ENCODE results near the gene BMERB1.
"Not testable (repeated sequence)": the region's sequence is repeated elsewhere in the genome, so short reads cannot be mapped to it uniquely, and the experiment has no call there.

The BMERB1 gene

GRCh38 chr16:15434425-15435215 is at the start of gene BMERB1:
Gene BMERB1, plus strand, starts transcription at chr16:15434588. Its CDS starts 66 bp downstream, at chr16:15434654.
- DNase-seq (ENCODE audit: low read depth, low spot score), result no peak

- not testable (repeated sequence) for DNase-seq (ENCODE audit: low read depth, low spot score)
Measured at GRCh38 chr16:15388060-15388459, 46.3 kb upstream of the BMERB1 start.

GRCh38 chr16:15389916-15390315 is 44.5 kb upstream of the BMERB1 start:
- not testable (repeated sequence) for DNase-seq (ENCODE audit: low read depth, low spot score)

- DNase-seq (ENCODE audit: low read depth, low spot score), result not testable (repeated sequence)
Measured at GRCh38 chr16:15393025-15393424, 41.4 kb upstream of the BMERB1 start.

GRCh38 chr16:15395631-15396508 is 38.5 kb upstream of the BMERB1 start, which contains the start of gene MPV17L:
Gene MPV17L, plus strand, starts transcription at chr16:15395754. Its CDS starts 144 bp downstream, at chr16:15395898.
- DNase-seq (ENCODE audit: low read depth, low spot score), result not testable (repeated sequence)

- not testable (repeated sequence) for DNase-seq (ENCODE audit: low read depth, low spot score)
Measured at GRCh38 chr16:15396509-15396829, 37.9 kb upstream of the BMERB1 start.

GRCh38 chr16:15396948-15397594 is 37.3 kb upstream of the BMERB1 start:
- DNase-seq (ENCODE audit: low read depth, low spot score), result no peak

- no peak for DNase-seq (ENCODE audit: low read depth, low spot score)
Measured at GRCh38 chr16:15398618-15399316, 35.6 kb upstream of the BMERB1 start.

- no peak for DNase-seq (ENCODE audit: low read depth, low spot score)
Measured at GRCh38 chr16:15399317-15399716, 35.1 kb upstream of the BMERB1 start.

- not testable (repeated sequence) for DNase-seq (ENCODE audit: low read depth, low spot score)
Measured at GRCh38 chr16:15400314-15400713, 34.1 kb upstream of the BMERB1 start.

GRCh38 chr16:15401972-15402371 is 32.4 kb upstream of the BMERB1 start:
- DNase-seq (ENCODE audit: low read depth, low spot score), result no peak

- no peak for DNase-seq (ENCODE audit: low read depth, low spot score)
Measured at GRCh38 chr16:15403392-15403995, 30.9 kb upstream of the BMERB1 start.

GRCh38 chr16:15404091-15404490 is 30.3 kb upstream of the BMERB1 start:
- DNase-seq (ENCODE audit: low read depth, low spot score), result not testable (repeated sequence)

- DNase-seq (ENCODE audit: low read depth, low spot score), result no peak
Measured at GRCh38 chr16:15404792-15405191, 29.6 kb upstream of the BMERB1 start.

GRCh38 chr16:15407756-15408155 is 26.6 kb upstream of the BMERB1 start:
- not testable (repeated sequence) for DNase-seq (ENCODE audit: low read depth, low spot score)

GRCh38 chr16:15409476-15409875 is 24.9 kb upstream of the BMERB1 start:
- DNase-seq (ENCODE audit: low read depth, low spot score), result not testable (repeated sequence)

GRCh38 chr16:15415511-15415985 is 18.8 kb upstream of the BMERB1 start:
- no peak for DNase-seq (ENCODE audit: low read depth, low spot score)

- DNase-seq (ENCODE audit: low read depth, low spot score), result no peak
Measured at GRCh38 chr16:15417197-15417596, 17.2 kb upstream of the BMERB1 start.

GRCh38 chr16:15418206-15418605 is 16.2 kb upstream of the BMERB1 start:
- no peak for DNase-seq (ENCODE audit: low read depth, low spot score)

GRCh38 chr16:15421696-15422095 is 12.7 kb upstream of the BMERB1 start:
- not testable (repeated sequence) for DNase-seq (ENCODE audit: low read depth, low spot score)

GRCh38 chr16:15422222-15422621 is 12.2 kb upstream of the BMERB1 start:
- no peak for DNase-seq (ENCODE audit: low read depth, low spot score)

All from iPS DF 19.7 (cell line).